Panc1 (cell line): Measurements from ENCODE around the gene ADARB2. TPM values are rescaled to one million over a fixed set of nuclear protein-coding genes. Genes with fewer than 3 reads are reported as not detected.

Experiments used
- ATAC-seq: fragments of 200-7000 bp; cut with Tn5 transposase; 2 replicates; pipeline ENCODE4 v1.9.1; 2020; ENCODE audit warnings: mild to moderate bottlenecking, moderate library complexity
- BruUV-seq: library from RNA; stranded (reverse); fragments of 400-500 nt; replicated peaks from 2 replicates; lab custom pipeline; 2021; lab: Mats Ljungman, UMichigan
- CTCF ChIA-PET: fragments of 300-600 bp; sonication (Branson Sonifier 250); formaldehyde crosslinking; loops from one replicate; lab custom pipeline; 2022; ENCODE audit warnings: antibody characterized with exemption; lab: Charles Lee
- POLR2A ChIA-PET: fragments of 300-600 bp; sonication (Branson Sonifier 250); formaldehyde crosslinking; loops from one replicate; lab custom pipeline; 2022; ENCODE audit warnings: antibody characterized with exemption; lab: Charles Lee
- DNase-seq: peaks from one replicate; pipeline ENCODE4 v3.0.0-alpha.2; 2010; ENCODE audit warnings: low read depth, low spot score
- H3K27ac ChIP-seq: 2 replicates; pipeline ENCODE4 v1.5.1; 2011; ENCODE audit warnings: mild to moderate bottlenecking, low read length, inconsistent platforms
- H3K27me3 ChIP-seq: fragments of 200-500 bp; sonication (Bioruptor generic); 2 replicates; pipeline ENCODE4 v1.6.0; 2014; ENCODE audit warnings: low read length, inconsistent platforms; ENCODE audit not compliant: control insufficient read depth, insufficient read depth
- H3K36me3 ChIP-seq: fragments of 200-500 bp; sonication (Bioruptor generic); 2 replicates; pipeline ENCODE4 v1.5.1; 2014; ENCODE audit warnings: inconsistent platforms, mild to moderate bottlenecking, low read length, moderate library complexity; ENCODE audit not compliant: control insufficient read depth, insufficient read depth
- H3K4me1 ChIP-seq: 2 replicates; pipeline ENCODE4 v1.5.1; 2011; ENCODE audit warnings: inconsistent platforms, mild to moderate bottlenecking, low read length, moderate library complexity; ENCODE audit not compliant: control insufficient read depth, insufficient read depth
- H3K4me3 ChIP-seq, 2 experiments: 2 replicates each; pipeline ENCODE4 v1.5.1; 2011 to 2012; ENCODE audit warnings: low read depth in 2 of 2, low read length in 2 of 2, mild to moderate bottlenecking in 2 of 2, inconsistent platforms in 1 of 2, moderate library complexity in 1 of 2
- H3K9me3 ChIP-seq: fragments of 200-500 bp; sonication (Bioruptor generic); 2 replicates; pipeline ENCODE4 v1.5.1; 2014; ENCODE audit warnings: low read depth, mild to moderate bottlenecking, inconsistent platforms, low read length, moderate library complexity; ENCODE audit not compliant: control insufficient read depth, insufficient read depth
- CTCF ChIP-seq: fragments of 450-650 bp; IDR thresholded peaks from 2 replicates; pipeline ENCODE4 v1.5.1; 2017; ENCODE audit warnings: mild to moderate bottlenecking
- POLR2AphosphoS5 ChIP-seq: IDR thresholded peaks from 2 replicates; pipeline ENCODE4 v1.6.1; 2012; ENCODE audit warnings: mild to moderate bottlenecking, low read depth, low read length, moderate library complexity
- REST ChIP-seq, 2 experiments: IDR thresholded peaks; 2 replicates each; pipeline ENCODE4 v1.6.1; 2011 to 2012; ENCODE audit warnings: low read depth in 2 of 2, control low read depth in 1 of 2, low read length in 1 of 2, mild to moderate bottlenecking in 1 of 2, moderate library complexity in 1 of 2; ENCODE audit not compliant: insufficient read depth in 1 of 2
- SIN3A ChIP-seq: IDR thresholded peaks from 2 replicates; pipeline ENCODE4 v1.6.1; 2012; ENCODE audit warnings: low read depth, mild to moderate bottlenecking, low read length, moderate library complexity, borderline replicate concordance; ENCODE audit not compliant: insufficient read depth
- TCF7L2 ChIP-seq: IDR thresholded peaks from 2 replicates; pipeline ENCODE4 v1.6.1; 2011; ENCODE audit warnings: mild to moderate bottlenecking, low read depth, low read length, inconsistent platforms
- in situ Hi-C: cut with HindIII; loops from 2 replicates; pipeline ENCODE4 v1.10.0; 2016; ENCODE audit warnings: low sequenced_read_pairs, low pct_unique_long_range_greater_than_20kb
- intact Hi-C: fragments of 100-400 bp; cut with micrococcal nuclease; formaldehyde crosslinking; loops from one replicate; pipeline ENCODE4 v1.10.0; 2022; ENCODE audit not compliant: unreplicated experiment
- total RNA-seq: library from RNA; stranded (reverse); gene quantifications from one replicate; pipeline ENCODE4 v1.2.1, GENCODE V29; 2021; ENCODE audit not compliant: unreplicated experiment

Gene ADARB2
- total RNA-seq, 1 experiment from 2014 or later = 0.31 TPM

DNA sequence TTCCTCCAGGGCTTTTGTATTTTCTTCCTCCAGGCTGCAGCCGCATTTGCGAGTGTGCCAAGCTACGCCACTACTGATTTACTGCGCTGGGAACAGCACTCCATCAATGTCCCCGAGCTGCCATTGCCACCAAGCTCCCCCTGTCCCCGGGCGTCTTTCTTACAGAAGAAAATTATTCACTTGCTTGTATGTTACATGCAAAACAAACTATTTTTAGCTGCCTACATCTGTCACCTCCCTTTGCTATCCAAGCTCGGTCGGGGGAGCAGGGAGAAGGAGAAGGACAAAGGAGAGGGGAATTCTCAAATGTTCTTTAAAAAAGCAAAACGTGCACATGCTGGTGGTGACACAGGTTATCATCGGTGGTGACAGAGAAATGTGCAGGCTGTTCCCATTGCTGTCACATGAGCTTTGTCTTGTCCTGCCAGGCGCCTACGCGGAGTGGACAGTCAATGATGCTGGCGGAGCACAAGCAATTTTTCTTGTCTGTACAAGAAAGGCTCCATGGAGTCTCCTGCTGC is 93.1 kb downstream of the ADARB2 start:
- no peaks in the 10 kb centered on the region for H3K9me3 ChIP-seq
- no peaks in the 10 kb centered on the region for H3K36me3 ChIP-seq
- no peak for DNase-seq
- no peak overlapping the region for H3K4me3 ChIP-seq
- CTCF ChIA-PET = no interaction called here
- H3K4me1 ChIP-seq = no peaks in the 10 kb centered on the region
- POLR2A ChIA-PET = no interaction called here
- no TSS peak for BruUV-seq
- TF ChIP-seq CTCF (no peak), TCF7L2 (no peak), SIN3A (no peak), POLR2AphosphoS5 (no peak), REST (IDR thresholded peaks at IDR 0.05; ENCODE audit: insufficient read depth in 1 of 2, low read depth in 2 of 2, low read length in 1 of 2) (no peak)
- intact Hi-C loops (no loop called here), in situ Hi-C loops (no loop called here)
- H3K27me3 ChIP-seq = no peaks in the 10 kb centered on the region
- no peak for ATAC-seq
- no peak overlapping the region for H3K27ac ChIP-seq

GRCh38 chr10:1643908-1644179 is 93.5 kb downstream of the ADARB2 start:
- ChIA-PET POLR2A (no interaction called here), CTCF (no interaction called here)
- ATAC-seq = no peak

More at GRCh38 chr10:1643908-1644179, 93.5 kb downstream of the ADARB2 start:
- H3K9me3 ChIP-seq = no peaks in the 10 kb centered on the region
- H3K4me1 ChIP-seq = no peaks in the 10 kb centered on the region
- H3K27ac ChIP-seq = no peak overlapping the region
- no peaks in the 10 kb centered on the region for H3K27me3 ChIP-seq
- TF ChIP-seq CTCF = no peak
- TF ChIP-seq REST (IDR thresholded peaks at IDR 0.05; ENCODE audit: insufficient read depth in 1 of 2, low read depth in 2 of 2, low read length in 1 of 2) = no peak
- no peak for TF ChIP-seq POLR2AphosphoS5
- TF ChIP-seq TCF7L2 = no peak
- TF ChIP-seq SIN3A = no peak
- no peaks in the 10 kb centered on the region for H3K36me3 ChIP-seq
- no TSS peak for BruUV-seq
- no peak overlapping the region for H3K4me3 ChIP-seq
- in situ Hi-C loops (no loop called here), intact Hi-C loops (no loop called here)
- no peak for DNase-seq
